ENCODE measurements around the gene CBLB.

Gene CBLB

GRCh38 chr3:105862217-105862616 is 6.6 kb downstream of the CBLB start:
- no peaks in the 10 kb centered on the region for H3K9me3 ChIP-seq (ENCODE audit: control insufficient read depth, insufficient read depth, low read length)
- no peaks in the 10 kb centered on the region for H3K27me3 ChIP-seq (ENCODE audit: control insufficient read depth, insufficient read depth, low read length)
- no CpG with 5 or more reads among the region's 3 CpGs for WGBS (ENCODE audit: insufficient coverage, insufficient read length)
- no peak overlapping the region for H3K4me3 ChIP-seq (ENCODE audit: low read length)
- H3K27ac ChIP-seq (ENCODE audit: low read length) = no peak overlapping the region
- no peak for DNase-seq (ENCODE audit: low read depth, low spot score)
- no peaks in the 10 kb centered on the region for H3K36me3 ChIP-seq (ENCODE audit: control insufficient read depth, insufficient read depth, low read length)
- no peaks in the 10 kb centered on the region; the same call in 1 of the 2 replicates for H3K4me1 ChIP-seq (ENCODE audit: control insufficient read depth, insufficient read depth, low read length)

GRCh38 chr3:105860641-105861040 is 8.2 kb downstream of the CBLB start:
- Histone ChIP-seq H3K27ac (ENCODE audit: low read length) (no peak overlapping the region), H3K9me3 (ENCODE audit: control insufficient read depth, insufficient read depth, low read length) (no peaks in the 10 kb centered on the region), H3K4me3 (ENCODE audit: low read length) (no peak overlapping the region), H3K4me1 (ENCODE audit: control insufficient read depth, insufficient read depth, low read length) (no peaks in the 10 kb centered on the region), H3K36me3 (ENCODE audit: control insufficient read depth, insufficient read depth, low read length) (no peaks in the 10 kb centered on the region), H3K27me3 (ENCODE audit: control insufficient read depth, insufficient read depth, low read length) (no peaks in the 10 kb centered on the region)
- no CpG with 5 or more reads among the region's 1 CpG for WGBS (ENCODE audit: insufficient coverage, insufficient read length)
- no peak for DNase-seq (ENCODE audit: low read depth, low spot score)

- no peaks in the 10 kb centered on the region for H3K9me3 ChIP-seq (ENCODE audit: control insufficient read depth, insufficient read depth, low read length)
- no peaks in the 10 kb centered on the region for H3K4me1 ChIP-seq (ENCODE audit: control insufficient read depth, insufficient read depth, low read length)
- H3K27me3 ChIP-seq (ENCODE audit: control insufficient read depth, insufficient read depth, low read length) = no peaks in the 10 kb centered on the region
- WGBS (ENCODE audit: insufficient coverage, insufficient read length) = no CpG with 5 or more reads among the region's 3 CpGs
- DNase-seq (ENCODE audit: low read depth, low spot score) = no peak
- H3K4me3 ChIP-seq (ENCODE audit: low read length) = no peak overlapping the region
- no peaks in the 10 kb centered on the region for H3K36me3 ChIP-seq (ENCODE audit: control insufficient read depth, insufficient read depth, low read length)
- H3K27ac ChIP-seq (ENCODE audit: low read length) = no peak overlapping the region
These were observed 10.8 kb downstream of the CBLB start for GRCh38 chr3:105858017-105858416.

DNA sequence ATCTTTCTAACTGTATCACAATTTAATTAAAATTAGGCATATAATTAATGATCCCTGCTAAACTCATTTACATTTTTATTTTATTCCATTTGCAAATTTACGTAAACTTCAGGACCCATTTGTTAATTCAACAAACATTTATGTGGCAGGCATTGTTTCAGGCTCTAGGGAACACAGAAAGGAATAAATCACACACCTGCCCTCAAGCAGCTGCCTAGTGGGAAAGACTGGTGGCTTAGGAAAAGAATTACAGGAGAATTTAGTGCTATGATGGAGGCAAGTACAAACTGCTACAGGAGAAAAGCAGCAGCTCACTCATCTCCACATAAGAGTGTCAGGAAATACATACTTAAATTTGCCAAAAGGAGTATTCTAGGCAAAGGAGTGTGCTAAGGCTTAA is 11.2 kb downstream of the CBLB start:
- WGBS (ENCODE audit: insufficient coverage, insufficient read length) = 100% methylated on average over 1 of the region's 1 CpG
- Histone ChIP-seq H3K27ac (ENCODE audit: low read length) (no peak overlapping the region), H3K36me3 (ENCODE audit: control insufficient read depth, insufficient read depth, low read length) (no peaks in the 10 kb centered on the region), H3K4me1 (ENCODE audit: control insufficient read depth, insufficient read depth, low read length) (no peaks in the 10 kb centered on the region), H3K27me3 (ENCODE audit: control insufficient read depth, insufficient read depth, low read length) (no peaks in the 10 kb centered on the region), H3K9me3 (ENCODE audit: control insufficient read depth, insufficient read depth, low read length) (no peaks in the 10 kb centered on the region), H3K4me3 (ENCODE audit: low read length) (no peak overlapping the region)
- DNase-seq (ENCODE audit: low read depth, low spot score) = no peak

GRCh38 chr3:105856605-105857004 is 12.2 kb downstream of the CBLB start:
- Histone ChIP-seq H3K36me3 (ENCODE audit: control insufficient read depth, insufficient read depth, low read length) (no peaks in the 10 kb centered on the region; the same call in 1 of the 2 replicates), H3K27ac (ENCODE audit: low read length) (no peak overlapping the region), H3K4me3 (ENCODE audit: low read length) (no peak overlapping the region), H3K27me3 (ENCODE audit: control insufficient read depth, insufficient read depth, low read length) (no peaks in the 10 kb centered on the region), H3K9me3 (ENCODE audit: control insufficient read depth, insufficient read depth, low read length) (no peaks in the 10 kb centered on the region), H3K4me1 (ENCODE audit: control insufficient read depth, insufficient read depth, low read length) (no peaks in the 10 kb centered on the region)
- no CpG with 5 or more reads among the region's 2 CpGs for WGBS (ENCODE audit: insufficient coverage, insufficient read length)
- no peak for DNase-seq (ENCODE audit: low read depth, low spot score)

- no peaks in the 10 kb centered on the region for H3K27me3 ChIP-seq (ENCODE audit: control insufficient read depth, insufficient read depth, low read length)
- no peak overlapping the region for H3K27ac ChIP-seq (ENCODE audit: low read length)
- no peaks in the 10 kb centered on the region for H3K9me3 ChIP-seq (ENCODE audit: control insufficient read depth, insufficient read depth, low read length)
- 100% methylated on average over 1 of the region's 7 CpGs for WGBS (ENCODE audit: insufficient coverage, insufficient read length)
- no peaks in the 10 kb centered on the region; the same call in 1 of the 2 replicates for H3K36me3 ChIP-seq (ENCODE audit: control insufficient read depth, insufficient read depth, low read length)
- no peak for DNase-seq (ENCODE audit: low read depth, low spot score)
- no peaks in the 10 kb centered on the region for H3K4me1 ChIP-seq (ENCODE audit: control insufficient read depth, insufficient read depth, low read length)
- H3K4me3 ChIP-seq (ENCODE audit: low read length) = no peak overlapping the region
These were observed 14.9 kb downstream of the CBLB start for GRCh38 chr3:105853801-105854432.

GRCh38 chr3:105851582-105851981 is 17.2 kb downstream of the CBLB start:
- H3K27ac ChIP-seq (ENCODE audit: low read length) = no peak overlapping the region
- H3K4me3 ChIP-seq (ENCODE audit: low read length) = no peak overlapping the region
- no peaks in the 10 kb centered on the region for H3K4me1 ChIP-seq (ENCODE audit: control insufficient read depth, insufficient read depth, low read length)
- WGBS (ENCODE audit: insufficient coverage, insufficient read length) = no CpG with 5 or more reads among the region's 1 CpG
- no peaks in the 10 kb centered on the region; the same call in 1 of the 2 replicates for H3K36me3 ChIP-seq (ENCODE audit: control insufficient read depth, insufficient read depth, low read length)
- no peaks in the 10 kb centered on the region for H3K27me3 ChIP-seq (ENCODE audit: control insufficient read depth, insufficient read depth, low read length)
- no peak for DNase-seq (ENCODE audit: low read depth, low spot score)
- no peaks in the 10 kb centered on the region for H3K9me3 ChIP-seq (ENCODE audit: control insufficient read depth, insufficient read depth, low read length)

GRCh38 chr3:105851176-105851575 is 17.6 kb downstream of the CBLB start:
- DNase-seq (ENCODE audit: low read depth, low spot score) = no peak
- no peaks in the 10 kb centered on the region; the same call in 1 of the 2 replicates for H3K36me3 ChIP-seq (ENCODE audit: control insufficient read depth, insufficient read depth, low read length)
- H3K27ac ChIP-seq (ENCODE audit: low read length) = no peak overlapping the region
- H3K4me1 ChIP-seq (ENCODE audit: control insufficient read depth, insufficient read depth, low read length) = no peaks in the 10 kb centered on the region
- H3K9me3 ChIP-seq (ENCODE audit: control insufficient read depth, insufficient read depth, low read length) = no peaks in the 10 kb centered on the region
- no peaks in the 10 kb centered on the region for H3K27me3 ChIP-seq (ENCODE audit: control insufficient read depth, insufficient read depth, low read length)
- no peak overlapping the region for H3K4me3 ChIP-seq (ENCODE audit: low read length)
- no CpG with 5 or more reads among the region's 2 CpGs for WGBS (ENCODE audit: insufficient coverage, insufficient read length)

- H3K4me1 ChIP-seq (ENCODE audit: control insufficient read depth, insufficient read depth, low read length) = no peaks in the 10 kb centered on the region
- H3K27ac ChIP-seq (ENCODE audit: low read length) = no peak overlapping the region
- no peak overlapping the region for H3K4me3 ChIP-seq (ENCODE audit: low read length)
- no peak for DNase-seq (ENCODE audit: low read depth, low spot score)
- H3K9me3 ChIP-seq (ENCODE audit: control insufficient read depth, insufficient read depth, low read length) = no peaks in the 10 kb centered on the region
- H3K27me3 ChIP-seq (ENCODE audit: control insufficient read depth, insufficient read depth, low read length) = no peaks in the 10 kb centered on the region
- no peaks in the 10 kb centered on the region; the same call in 1 of the 2 replicates for H3K36me3 ChIP-seq (ENCODE audit: control insufficient read depth, insufficient read depth, low read length)
- WGBS (ENCODE audit: insufficient coverage, insufficient read length) = no CpG with 5 or more reads among the region's 2 CpGs
These were observed 18.2 kb downstream of the CBLB start for GRCh38 chr3:105850593-105850992.

DNA sequence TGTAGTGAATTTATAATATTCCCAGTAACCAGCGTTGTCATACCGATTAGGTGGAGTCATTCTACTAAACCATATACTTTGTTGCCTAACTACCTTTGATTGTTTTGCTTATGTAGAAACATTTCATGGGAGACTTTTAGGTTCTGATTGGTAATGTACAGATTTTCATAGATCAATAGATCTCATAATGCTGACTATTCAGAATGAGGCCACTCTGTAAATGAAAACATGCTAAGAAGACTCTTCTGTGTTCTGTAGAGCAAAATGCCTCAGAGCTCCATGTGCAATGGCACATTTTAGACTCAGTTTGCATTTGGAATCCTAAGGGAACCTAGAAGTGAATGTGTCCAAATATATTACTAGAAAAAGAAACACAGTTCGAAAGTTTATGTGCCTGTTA is 20.0 kb downstream of the CBLB start:
- Histone ChIP-seq H3K27me3 (ENCODE audit: control insufficient read depth, insufficient read depth, low read length) (no peaks in the 10 kb centered on the region), H3K4me1 (ENCODE audit: control insufficient read depth, insufficient read depth, low read length) (no peaks in the 10 kb centered on the region), H3K27ac (ENCODE audit: low read length) (no peak overlapping the region), H3K9me3 (ENCODE audit: control insufficient read depth, insufficient read depth, low read length) (no peaks in the 10 kb centered on the region), H3K36me3 (ENCODE audit: control insufficient read depth, insufficient read depth, low read length) (no peaks in the 10 kb centered on the region; the same call in 1 of the 2 replicates), H3K4me3 (ENCODE audit: low read length) (no peak overlapping the region)
- DNase-seq (ENCODE audit: low read depth, low spot score) = no peak
- no CpG with 5 or more reads among the region's 3 CpGs for WGBS (ENCODE audit: insufficient coverage, insufficient read length)

DNA sequence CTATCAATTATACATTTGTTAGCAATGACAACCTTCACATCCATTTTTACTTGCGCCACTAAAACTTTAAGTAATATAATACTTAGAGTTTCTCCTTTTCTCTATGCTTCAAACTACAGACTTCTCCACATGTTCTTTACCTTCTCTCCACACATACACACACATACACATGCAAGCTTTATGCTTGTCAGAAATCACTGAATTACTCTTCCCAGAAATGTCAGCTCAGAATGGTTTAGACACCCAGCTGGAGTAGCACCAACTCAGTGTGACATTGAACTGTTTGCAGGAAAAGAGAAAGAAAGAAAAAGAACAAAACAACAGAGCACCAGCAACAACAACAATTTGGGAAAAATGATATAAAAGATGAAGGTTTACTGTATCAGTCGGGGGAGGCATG is 20.9 kb downstream of the CBLB start:
- no peaks in the 10 kb centered on the region; the same call in 1 of the 2 replicates for H3K36me3 ChIP-seq (ENCODE audit: control insufficient read depth, insufficient read depth, low read length)
- WGBS (ENCODE audit: insufficient coverage, insufficient read length) = no CpG with 5 or more reads among the region's 2 CpGs
- no peaks in the 10 kb centered on the region for H3K4me1 ChIP-seq (ENCODE audit: control insufficient read depth, insufficient read depth, low read length)
- H3K27ac ChIP-seq (ENCODE audit: low read length) = no peak overlapping the region
- DNase-seq (ENCODE audit: low read depth, low spot score) = no peak
- H3K4me3 ChIP-seq (ENCODE audit: low read length) = no peak overlapping the region
- H3K9me3 ChIP-seq (ENCODE audit: control insufficient read depth, insufficient read depth, low read length) = no peaks in the 10 kb centered on the region
- no peaks in the 10 kb centered on the region for H3K27me3 ChIP-seq (ENCODE audit: control insufficient read depth, insufficient read depth, low read length)
